NCI-H187 (cell line): Measurements from ENCODE around the gene S1PR5.

ENCODE experiments used
- DNase-seq, 2 experiments: peaks; one replicate each; lab custom pipeline; 2025; lab: John Stamatoyannopoulos, UW

The S1PR5 gene

GRCh38 chr19:10514211-10515145 lies 2.8 kb downstream of the S1PR5 start:
- no peak for DNase-seq

- DNase-seq, result no peak
Measured at GRCh38 chr19:10513223-10513622, 4.0 kb downstream of the S1PR5 start.

- DNase-seq, result no peak
Measured at GRCh38 chr19:10510301-10510802, 6.9 kb downstream of the S1PR5 start.

GRCh38 chr19:10508707-10509106 lies 8.5 kb downstream of the S1PR5 start:
- DNase-seq, result no peak

GRCh38 chr19:10508036-10508435 lies 9.2 kb downstream of the S1PR5 start:
- DNase-seq, result no peak

- DNase-seq, result no peak
Measured at GRCh38 chr19:10505583-10506229, 11.5 kb downstream of the S1PR5 start.

GRCh38 chr19:10503002-10503789 lies 14.1 kb downstream of the S1PR5 start, which contains the start of gene KEAP1:
TSS of gene KEAP1 (minus strand) at chr19:10503356. CDS start at chr19:10500033, 3,323 bp downstream.
- DNase-seq, result no peak

GRCh38 chr19:10502524-10503001 lies 14.7 kb downstream of the S1PR5 start:
- peak; percentile 66 to 73 for DNase-seq

- DNase-seq, result no peak
Measured at GRCh38 chr19:10501971-10502523, 15.2 kb downstream of the S1PR5 start.

GRCh38 chr19:10500247-10500592 lies 17.0 kb downstream of the S1PR5 start:
- no peak for DNase-seq

GRCh38 chr19:10499550-10500246 lies 17.5 kb downstream of the S1PR5 start:
- DNase-seq, result no peak

- no peak for DNase-seq
Measured at GRCh38 chr19:10497371-10497770, 19.9 kb downstream of the S1PR5 start.

GRCh38 chr19:10491472-10492047 lies 25.7 kb downstream of the S1PR5 start:
- no peak for DNase-seq

GRCh38 chr19:10486551-10486950 lies 30.7 kb downstream of the S1PR5 start:
- DNase-seq, result no peak

GRCh38 chr19:10478903-10479384 lies 38.3 kb downstream of the S1PR5 start:
- peak in 1 of 2 experiments; percentile 5 for DNase-seq

GRCh38 chr19:10478476-10478875 lies 38.8 kb downstream of the S1PR5 start:
- DNase-seq, result no peak

GRCh38 chr19:10474962-10475451 lies 42.2 kb downstream of the S1PR5 start:
- DNase-seq, result no peak

- DNase-seq, result no peak
Measured at GRCh38 chr19:10473192-10473591, 44.1 kb downstream of the S1PR5 start.

GRCh38 chr19:10471909-10472308 lies 45.3 kb downstream of the S1PR5 start:
- no peak for DNase-seq

- no peak for DNase-seq
Measured at GRCh38 chr19:10468133-10468532, 49.1 kb downstream of the S1PR5 start.
